IMR-90 (cell line): ENCODE data around the gene SRMS.

Source experiments
- BHLHE40 ChIP-seq: fragments of 150-350 bp; IDR thresholded peaks from 2 replicates; pipeline ENCODE4 v1.6.1; 2016; ENCODE audit warnings: mild to moderate bottlenecking, low read depth, low read length
- CEBPB ChIP-seq: IDR thresholded peaks from 2 replicates; pipeline ENCODE4 v1.6.1; 2012; ENCODE audit warnings: low read depth, low read length, improper control_type of control experiment
- MAFK ChIP-seq: IDR thresholded peaks from 2 replicates; pipeline ENCODE4 v1.6.1; 2012; ENCODE audit warnings: low read depth, low read length, improper control_type of control experiment
- MXI1 ChIP-seq: IDR thresholded peaks from 2 replicates; pipeline ENCODE4 v1.6.1; 2012; ENCODE audit warnings: low read depth, mild to moderate bottlenecking, low read length, moderate library complexity, borderline replicate concordance
- POLR2A ChIP-seq: IDR thresholded peaks from 2 replicates; pipeline ENCODE4 v1.6.1; 2012; ENCODE audit warnings: mild to moderate bottlenecking, low read depth, low read length
- TF ChIP-seq, protein P1 (sequence below): conservative IDR thresholded peaks from 2 replicates; pipeline ENCODE4 v1.5.1; 2012; ENCODE audit warnings: mild to moderate bottlenecking, low read depth, low read length, improper control_type of control experiment

DNA sequence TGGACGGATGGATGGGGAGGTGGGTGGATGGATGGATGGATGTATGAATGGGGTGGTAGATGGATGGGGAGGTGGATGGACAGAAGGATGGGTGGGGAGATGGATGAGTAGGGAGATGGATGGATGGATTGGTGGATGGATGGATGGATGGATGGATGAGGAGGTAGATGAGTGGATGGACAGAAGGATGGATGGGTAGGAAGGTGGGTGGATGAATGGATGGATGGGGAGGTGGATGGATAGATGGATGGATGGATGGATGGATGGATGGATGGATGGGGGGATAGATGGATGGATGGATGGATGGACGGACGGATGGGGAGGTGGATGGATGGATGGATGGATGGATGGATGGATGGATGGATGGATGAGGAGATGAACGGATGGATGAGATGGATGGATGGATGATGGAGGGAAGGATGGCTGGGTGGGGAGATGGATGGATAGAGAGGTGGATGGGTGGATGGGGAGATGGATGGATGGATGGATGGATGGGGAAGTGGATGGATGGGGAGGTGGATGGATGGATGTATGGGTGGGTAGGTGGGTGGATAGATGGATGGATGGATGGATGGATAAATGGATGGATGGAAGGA lies 55.8 kb downstream of the SRMS start:
- TF ChIP-seq, protein P1, sequence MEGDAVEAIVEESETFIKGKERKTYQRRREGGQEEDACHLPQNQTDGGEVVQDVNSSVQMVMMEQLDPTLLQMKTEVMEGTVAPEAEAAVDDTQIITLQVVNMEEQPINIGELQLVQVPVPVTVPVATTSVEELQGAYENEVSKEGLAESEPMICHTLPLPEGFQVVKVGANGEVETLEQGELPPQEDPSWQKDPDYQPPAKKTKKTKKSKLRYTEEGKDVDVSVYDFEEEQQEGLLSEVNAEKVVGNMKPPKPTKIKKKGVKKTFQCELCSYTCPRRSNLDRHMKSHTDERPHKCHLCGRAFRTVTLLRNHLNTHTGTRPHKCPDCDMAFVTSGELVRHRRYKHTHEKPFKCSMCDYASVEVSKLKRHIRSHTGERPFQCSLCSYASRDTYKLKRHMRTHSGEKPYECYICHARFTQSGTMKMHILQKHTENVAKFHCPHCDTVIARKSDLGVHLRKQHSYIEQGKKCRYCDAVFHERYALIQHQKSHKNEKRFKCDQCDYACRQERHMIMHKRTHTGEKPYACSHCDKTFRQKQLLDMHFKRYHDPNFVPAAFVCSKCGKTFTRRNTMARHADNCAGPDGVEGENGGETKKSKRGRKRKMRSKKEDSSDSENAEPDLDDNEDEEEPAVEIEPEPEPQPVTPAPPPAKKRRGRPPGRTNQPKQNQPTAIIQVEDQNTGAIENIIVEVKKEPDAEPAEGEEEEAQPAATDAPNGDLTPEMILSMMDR, result no peak
- TF ChIP-seq CEBPB (no peak), POLR2A (no peak), BHLHE40 (no peak), MXI1 (no peak), MAFK (no peak)
